Esophagus squamous epithelium (tissue), 5 donors: ENCODE results near the gene ADAMTS15. TPM values are rescaled to one million over a fixed set of nuclear protein-coding genes. Genes with fewer than 3 reads are reported as not detected.

ENCODE experiments used
- DNase-seq: peaks from one replicate; lab custom pipeline; 2025; lab: John Stamatoyannopoulos, UW
- H3K27ac ChIP-seq, 4 donors: fragments of 200-600 bp; sonication (generic); one replicate each; pipeline ENCODE4 v1.5.1; 2016 to 2019; ENCODE audit warnings: mild to moderate bottlenecking in 1 of 4
- H3K27me3 ChIP-seq, 4 donors: fragments of 200-600 bp; sonication (generic); 1 replicate in 3 of 4; 2 replicates in 1 of 4; pipeline versions ENCODE4 v1.5.1 to v1.6.0; 2017 to 2021; ENCODE audit warnings: antibody characterized with exemption in 1 of 4
- H3K36me3 ChIP-seq, 3 donors: fragments of 200-600 bp; sonication (generic); one replicate each; pipeline ENCODE4 v1.5.1; 2016 to 2019
- H3K4me1 ChIP-seq, 3 donors: fragments of 200-600 bp; sonication (generic); one replicate each; pipeline ENCODE4 v1.5.1; 2017 to 2019
- H3K4me3 ChIP-seq, 4 donors: fragments of 200-600 bp; sonication (generic); 1 replicate in 3 of 4; 2 replicates in 1 of 4; pipeline ENCODE4 v1.5.1; 2016 to 2019; ENCODE audit warnings: mild to moderate bottlenecking in 2 of 4, moderate library complexity in 1 of 4
- H3K9me3 ChIP-seq, 3 donors: fragments of 200-600 bp; sonication (generic); one replicate each; pipeline ENCODE4 v1.5.1; 2016 to 2019
- CTCF ChIP-seq, 6 experiments: fragments of 450-650 bp in 4 of 6; fragments of 200-600 bp in 2 of 6; sonication (generic) in 2 of 6; IDR thresholded peaks; one replicate each; pipeline ENCODE4 v1.5.1; 2016 to 2019; ENCODE audit warnings: antibody characterized with exemption in 6 of 6, mild to moderate bottlenecking in 4 of 6, moderate library complexity in 4 of 6
- POLR2A ChIP-seq, 4 donors: fragments of 450-650 bp; IDR thresholded peaks; one replicate each; pipeline ENCODE4 v1.6.1; 2017; ENCODE audit warnings: antibody characterized with exemption in 4 of 4, mild to moderate bottlenecking in 4 of 4, moderate library complexity in 3 of 4
- WGBS, 2 donors: methylation state at CpG; one replicate each; pipeline ENCODE4 v1.1.5; 2018; 5-methylcytosine and 5-hydroxymethylcytosine counted together
- intact Hi-C: fragments of 100-400 bp; cut with DNase I; formaldehyde crosslinking; loops from one replicate; pipeline ENCODE4 v1.15.0; 2022
- total RNA-seq, 4 donors: library from RNA; depleted of rRNA; stranded (reverse); fragments of >200 nt; gene quantifications; one replicate each; pipeline ENCODE4 v1.1.0, GENCODE V29; 2016
- donor health status: DM: yes; HTN: yes; CAD: no.

The ADAMTS15 gene
- total RNA-seq, 4 donors from 2014 or later, result 0.11 to 5.7 (median 2.1) TPM

GRCh38 chr11:130514316-130514715, 65.9 kb downstream of the ADAMTS15 start:
- Histone ChIP-seq H3K36me3 (no peaks in the 10 kb centered on the region), H3K27ac (no peak overlapping the region), H3K9me3 (no peaks in the 10 kb centered on the region), H3K4me3 (no peak overlapping the region), H3K27me3 (no peaks in the 10 kb centered on the region), H3K4me1 (peaks cover 0 to 11% (median 0%) of the 10 kb centered on the region in 3 donors)
- intact Hi-C loops, result no loop called here
- DNase-seq, result no peak
- TF ChIP-seq CTCF (IDR thresholded peaks at IDR 0.05) (no peak), POLR2A (IDR thresholded peaks at IDR 0.05) (no peak)

DNA sequence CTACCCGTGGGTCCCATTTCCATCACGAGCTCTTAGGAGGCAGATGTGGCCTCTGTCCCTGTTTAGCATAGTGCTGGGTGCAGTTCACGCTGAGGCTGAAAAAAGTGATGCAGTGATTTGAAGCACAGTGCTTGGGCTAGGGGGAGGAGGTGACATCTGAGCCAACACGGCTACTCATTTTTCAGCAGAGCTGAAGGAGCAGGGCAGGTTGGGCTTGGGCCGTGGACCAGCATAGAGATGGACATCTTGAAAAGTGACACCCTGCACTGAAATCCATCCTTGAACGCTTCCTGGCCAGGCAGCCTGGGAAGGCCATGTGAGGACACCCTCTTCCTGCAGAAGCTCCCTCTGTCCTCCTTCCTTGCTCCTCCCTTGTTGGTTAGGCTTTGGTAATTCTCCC, 66.4 kb downstream of the ADAMTS15 start:
- DNase-seq, result no peak

GRCh38 chr11:130515829-130516553, 67.5 kb downstream of the ADAMTS15 start:
- Histone ChIP-seq H3K4me3 (no peak overlapping the region), H3K27ac (no peak overlapping the region), H3K9me3 (no peaks in the 10 kb centered on the region), H3K4me1 (no peaks in the 10 kb centered on the region), H3K27me3 (no peaks in the 10 kb centered on the region), H3K36me3 (no peaks in the 10 kb centered on the region)
- no peak for DNase-seq
- no peak for TF ChIP-seq CTCF (IDR thresholded peaks at IDR 0.05)
- no peak for TF ChIP-seq POLR2A (IDR thresholded peaks at IDR 0.05)
- intact Hi-C loops, result no loop called here
- 70% methylated on average over 2 of the region's 4 CpGs; no CpG with 5 or more reads in 1 of the 2 donors for WGBS, 2 donors

More for the DNA sequence above, 66.4 kb downstream of the ADAMTS15 start:
- no peak overlapping the region for H3K27ac ChIP-seq
- no peaks in the 10 kb centered on the region for H3K9me3 ChIP-seq
- TF ChIP-seq CTCF (IDR thresholded peaks at IDR 0.05) (no peak), POLR2A (IDR thresholded peaks at IDR 0.05) (no peak)
- peaks cover 0 to 10% (median 0%) of the 10 kb centered on the region in 3 donors for H3K4me1 ChIP-seq
- no peaks in the 10 kb centered on the region for H3K27me3 ChIP-seq
- H3K4me3 ChIP-seq, result no peak overlapping the region
- intact Hi-C loops, result no loop called here
- H3K36me3 ChIP-seq, result no peaks in the 10 kb centered on the region
- 76 to 86% methylated on average over 2 to 3 of the region's 6 CpGs for WGBS, 2 donors

- WGBS, 2 donors, result 86 to 88% methylated on average over 9 to 10 of the region's 10 CpGs
- no peak for DNase-seq
- H3K27me3 ChIP-seq, result no peaks in the 10 kb centered on the region
- H3K27ac ChIP-seq, result no peak overlapping the region
- H3K4me1 ChIP-seq, result peaks cover 0 to 6% (median 3%) of the 10 kb centered on the region in 3 donors
- intact Hi-C loops, result no loop called here
- TF ChIP-seq POLR2A (IDR thresholded peaks at IDR 0.05) (no peak), CTCF (IDR thresholded peaks at IDR 0.05) (no peak)
- H3K36me3 ChIP-seq, result no peaks in the 10 kb centered on the region
- no peak overlapping the region for H3K4me3 ChIP-seq
- H3K9me3 ChIP-seq, result no peaks in the 10 kb centered on the region
Measured at GRCh38 chr11:130516554-130517505, 68.4 kb downstream of the ADAMTS15 start.
